ENCODE results near the gene NPDC1. TPM values are rescaled to one million over a fixed set of nuclear protein-coding genes. Genes with fewer than 3 reads are reported as not detected.

Gene NPDC1
- total RNA-seq, 1 donor from 2014 or later: 124 TPM

DNA sequence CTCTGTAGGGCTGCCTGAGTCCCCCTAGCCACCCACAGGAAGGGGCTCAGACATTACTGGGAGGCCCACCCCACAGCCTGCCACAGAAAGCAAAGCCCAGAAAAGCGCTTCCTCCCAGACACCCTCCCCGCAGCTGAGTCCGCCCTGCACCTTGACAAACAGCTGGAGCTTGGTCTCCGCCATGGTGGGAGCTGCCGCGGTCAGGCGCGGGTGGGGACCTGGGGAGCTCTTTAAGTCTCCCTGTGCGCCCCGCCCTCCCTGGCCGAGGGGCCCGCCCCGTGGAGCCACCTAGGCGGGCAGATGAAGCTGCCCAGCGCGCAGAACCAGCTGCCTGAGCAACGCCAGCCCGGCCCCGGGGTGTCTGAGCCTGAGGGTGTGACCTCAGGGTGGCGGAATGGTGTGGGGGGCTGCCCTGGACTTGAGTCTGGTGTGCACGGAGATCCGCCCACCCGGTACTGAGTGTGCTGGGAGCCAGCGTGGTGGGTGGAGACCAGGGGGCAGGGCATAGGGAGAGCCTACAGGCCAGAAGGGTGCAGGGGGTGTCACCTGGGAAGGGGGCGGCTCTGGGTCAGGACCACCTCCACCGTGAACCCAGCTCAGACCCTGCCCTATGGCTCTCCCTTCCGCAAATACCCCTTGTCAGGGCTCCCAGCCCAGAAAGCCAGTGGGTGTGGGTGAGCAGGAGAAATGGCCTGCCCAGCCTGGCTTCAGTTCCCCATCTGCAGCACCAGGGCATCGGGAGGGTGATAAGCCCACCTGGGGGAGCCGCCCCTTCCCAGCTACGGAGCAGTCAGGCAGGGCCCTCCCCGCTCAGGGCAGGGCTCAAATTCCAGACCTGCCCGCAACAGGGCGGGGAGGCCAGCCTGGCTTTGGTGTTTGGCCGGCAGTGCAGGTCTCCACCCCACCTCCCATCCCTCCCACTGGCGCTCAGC, 49.4 kb downstream of the NPDC1 start, which contains the start of gene CLIC3:
Gene CLIC3, minus strand, starts transcription at position 208 of the 932 bp plus-strand sequence. Its CDS starts 25 bp downstream, at position 183.
- intact Hi-C loops (cut with DNase I): no loop called here

DNA sequence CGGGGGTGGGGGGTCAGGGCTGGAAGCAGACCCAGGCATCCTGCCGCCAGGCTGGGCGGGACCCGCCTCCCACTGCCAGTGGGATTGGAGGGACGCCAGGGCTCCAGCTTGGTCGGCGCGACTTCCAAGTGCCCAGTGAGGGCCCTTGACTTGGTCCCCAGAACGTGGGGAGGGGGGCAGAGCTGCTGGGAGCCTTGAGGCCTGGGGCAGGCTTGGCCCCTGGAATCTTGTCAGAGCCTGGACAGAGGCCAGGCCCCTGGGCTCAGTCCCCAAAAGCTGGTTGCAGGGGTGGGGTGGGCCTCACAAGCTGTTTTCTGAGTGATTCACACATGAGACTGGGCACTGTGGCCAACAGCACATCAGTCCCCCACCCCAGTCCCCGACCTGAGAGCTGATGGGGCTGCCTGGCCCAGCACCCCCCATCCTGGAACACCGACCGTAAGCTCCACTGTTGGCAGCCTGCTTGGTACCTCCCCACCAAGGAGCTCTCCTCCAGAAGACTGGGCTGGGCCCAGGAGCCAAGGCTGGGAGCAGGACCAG, 50.1 kb downstream of the NPDC1 start:
- intact Hi-C loops (cut with DNase I): no loop called here
- Histone ChIP-seq H3K27ac (peak overlapping the region; percentile 81), H3K36me3 (peaks cover 16% of the 10 kb centered on the region), H3K4me3 (peak overlapping the region; percentile 55), H3K27me3 (ENCODE audit: low read depth) (no peaks in the 10 kb centered on the region), H3K9me3 (no peaks in the 10 kb centered on the region), H3K4me1 (peaks cover 69% of the 10 kb centered on the region)
- TF ChIP-seq, protein P1, sequence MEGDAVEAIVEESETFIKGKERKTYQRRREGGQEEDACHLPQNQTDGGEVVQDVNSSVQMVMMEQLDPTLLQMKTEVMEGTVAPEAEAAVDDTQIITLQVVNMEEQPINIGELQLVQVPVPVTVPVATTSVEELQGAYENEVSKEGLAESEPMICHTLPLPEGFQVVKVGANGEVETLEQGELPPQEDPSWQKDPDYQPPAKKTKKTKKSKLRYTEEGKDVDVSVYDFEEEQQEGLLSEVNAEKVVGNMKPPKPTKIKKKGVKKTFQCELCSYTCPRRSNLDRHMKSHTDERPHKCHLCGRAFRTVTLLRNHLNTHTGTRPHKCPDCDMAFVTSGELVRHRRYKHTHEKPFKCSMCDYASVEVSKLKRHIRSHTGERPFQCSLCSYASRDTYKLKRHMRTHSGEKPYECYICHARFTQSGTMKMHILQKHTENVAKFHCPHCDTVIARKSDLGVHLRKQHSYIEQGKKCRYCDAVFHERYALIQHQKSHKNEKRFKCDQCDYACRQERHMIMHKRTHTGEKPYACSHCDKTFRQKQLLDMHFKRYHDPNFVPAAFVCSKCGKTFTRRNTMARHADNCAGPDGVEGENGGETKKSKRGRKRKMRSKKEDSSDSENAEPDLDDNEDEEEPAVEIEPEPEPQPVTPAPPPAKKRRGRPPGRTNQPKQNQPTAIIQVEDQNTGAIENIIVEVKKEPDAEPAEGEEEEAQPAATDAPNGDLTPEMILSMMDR (IDR thresholded peaks at IDR 0.05): no peak
- peak; percentile 90 for DNase-seq
- ATAC-seq: peak; percentile 46 to 51

More for the DNA sequence above, 49.4 kb downstream of the NPDC1 start, which contains the start of gene CLIC3:
- no peaks in the 10 kb centered on the region for H3K9me3 ChIP-seq
- peak within 1 kb of the TSS; percentile 81 for H3K27ac ChIP-seq
- ATAC-seq: peak; percentile 52 to 68
- H3K4me1 ChIP-seq: peaks cover 62% of the 10 kb centered on the region
- H3K27me3 ChIP-seq (ENCODE audit: low read depth): no peaks in the 10 kb centered on the region
- DNase-seq: peak; percentile 84
- peak within 1 kb of the TSS; percentile 55 for H3K4me3 ChIP-seq
- peaks cover 16% of the 10 kb centered on the region for H3K36me3 ChIP-seq
- TF ChIP-seq, protein P1 (IDR thresholded peaks at IDR 0.05): no peak

DNA sequence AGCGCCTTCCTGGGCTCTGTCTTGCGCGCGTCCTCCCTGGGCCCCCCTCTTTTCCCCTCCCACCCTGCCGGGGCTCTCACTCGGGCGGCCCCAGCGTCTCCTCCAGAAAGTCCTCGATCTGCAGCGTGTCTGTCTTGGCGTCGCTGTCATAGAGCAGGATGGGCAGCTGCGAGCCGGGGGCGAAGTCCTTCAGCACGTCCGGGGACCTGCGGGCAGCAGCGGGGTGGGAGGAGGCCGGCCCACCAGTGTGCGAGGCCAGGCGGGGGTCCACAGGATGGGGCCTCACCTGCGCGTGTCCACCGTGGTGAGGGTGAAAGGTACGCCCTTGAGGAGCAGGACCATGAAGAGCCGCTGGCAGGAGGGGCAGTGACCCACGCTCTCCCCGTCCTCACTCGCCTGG, 50.6 kb downstream of the NPDC1 start:
- H3K36me3 ChIP-seq: peaks cover 16% of the 10 kb centered on the region
- H3K4me1 ChIP-seq: peaks cover 69% of the 10 kb centered on the region
- peak overlapping the region; percentile 81 for H3K27ac ChIP-seq
- peak overlapping the region; percentile 55 for H3K4me3 ChIP-seq
- intact Hi-C loops (cut with DNase I): no loop called here
- TF ChIP-seq, protein P1 (IDR thresholded peaks at IDR 0.05): no peak
- no peak for DNase-seq
- H3K9me3 ChIP-seq: no peaks in the 10 kb centered on the region
- ATAC-seq: no peak
- H3K27me3 ChIP-seq (ENCODE audit: low read depth): no peaks in the 10 kb centered on the region

DNA sequence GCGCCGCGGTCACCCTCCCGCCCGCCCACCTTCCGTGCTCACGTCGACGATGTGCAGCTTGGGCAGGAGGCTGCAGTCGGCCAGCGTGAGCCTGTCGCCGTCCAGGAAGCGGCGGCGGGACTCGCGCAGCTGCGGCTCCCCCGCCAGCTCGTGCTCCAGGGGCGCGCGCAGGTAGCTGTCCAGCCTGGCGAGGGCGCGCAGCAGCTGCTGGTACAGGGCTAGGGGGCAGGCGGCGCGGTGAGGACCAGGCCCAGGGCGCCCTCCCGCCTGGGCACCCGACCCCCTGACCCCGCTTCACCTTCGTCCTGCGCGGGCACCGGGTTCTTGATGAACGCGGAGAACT, 51.1 kb downstream of the NPDC1 start:
- TF ChIP-seq, protein P1 (IDR thresholded peaks at IDR 0.05): no peak
- Histone ChIP-seq H3K4me1 (peaks cover 67% of the 10 kb centered on the region), H3K4me3 (peak overlapping the region; percentile 55), H3K27me3 (ENCODE audit: low read depth) (no peaks in the 10 kb centered on the region), H3K36me3 (peaks cover 16% of the 10 kb centered on the region), H3K27ac (no peak overlapping the region), H3K9me3 (no peaks in the 10 kb centered on the region)
- intact Hi-C loops (cut with DNase I): no loop called here
- DNase-seq (no peak), ATAC-seq (no peak)

DNA sequence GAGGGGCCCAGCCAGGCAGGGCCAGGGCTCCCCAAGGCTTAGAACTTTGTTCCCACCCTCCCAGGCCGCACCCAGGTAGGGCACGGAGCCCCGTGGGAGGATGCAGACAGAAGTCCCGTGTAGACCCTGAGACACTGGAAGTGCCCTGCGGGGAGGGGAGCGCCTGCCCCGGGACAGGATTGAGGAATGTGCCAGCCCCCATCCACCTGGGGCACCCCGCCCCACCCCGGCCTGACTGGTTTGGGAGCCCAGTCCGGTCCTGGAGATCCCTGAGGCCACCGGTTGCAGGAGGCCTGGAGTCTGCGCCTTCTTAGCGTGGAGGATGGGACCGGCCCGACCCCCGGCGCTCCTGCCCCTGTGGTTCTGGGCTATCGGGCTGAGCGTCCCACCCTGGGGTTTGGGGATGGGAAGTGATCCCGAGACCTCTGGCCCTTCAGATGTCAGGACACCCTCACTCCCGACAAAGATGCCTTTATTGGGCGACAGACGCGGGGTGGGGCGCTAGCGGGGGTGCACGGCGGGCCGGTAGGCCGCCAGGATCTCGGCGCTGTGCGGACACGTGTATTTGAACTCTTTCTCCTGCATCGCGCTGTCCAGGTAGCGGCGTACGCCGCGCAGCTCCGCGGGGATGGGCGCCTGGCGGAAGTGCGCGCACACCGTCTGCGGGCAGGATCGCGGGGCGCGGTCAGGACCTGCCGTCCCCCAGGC, 51.6 kb downstream of the NPDC1 start:
- intact Hi-C loops (cut with DNase I): no loop called here

More for the DNA sequence above, 51.6 kb downstream of the NPDC1 start:
- Histone ChIP-seq H3K36me3 (peaks cover 16% of the 10 kb centered on the region), H3K4me1 (peaks cover 61% of the 10 kb centered on the region), H3K4me3 (no peak overlapping the region), H3K27ac (no peak overlapping the region), H3K9me3 (no peaks in the 10 kb centered on the region), H3K27me3 (ENCODE audit: low read depth) (no peaks in the 10 kb centered on the region)
- no peak for DNase-seq
- no peak for ATAC-seq
- TF ChIP-seq, protein P1 (IDR thresholded peaks at IDR 0.05): no peak
